ENCODE results near the gene LRRC8D.
"Not testable (repeated sequence)": the region's sequence is repeated elsewhere in the genome, so short reads cannot be mapped to it uniquely, and the experiment has no call there.

Gene LRRC8D

GRCh38 chr1:89971600-89971999, 150.8 kb downstream of the LRRC8D start:
- DNase-seq: no peak

GRCh38 chr1:89972024-89972423, 151.2 kb downstream of the LRRC8D start:
- no peak for DNase-seq

- no peak for DNase-seq
Observed at GRCh38 chr1:89973471-89974127, 152.8 kb downstream of the LRRC8D start.

GRCh38 chr1:89974256-89974655, 153.4 kb downstream of the LRRC8D start:
- DNase-seq: no peak

- no peak for DNase-seq
Observed at GRCh38 chr1:89974696-89975470, 154.1 kb downstream of the LRRC8D start.

- no peak for DNase-seq
Observed at GRCh38 chr1:89975540-89976125, 154.8 kb downstream of the LRRC8D start.

- no peak for DNase-seq
Observed at GRCh38 chr1:89978755-89979154, 157.9 kb downstream of the LRRC8D start.

- DNase-seq: no peak
Observed at GRCh38 chr1:89980605-89981004, 159.8 kb downstream of the LRRC8D start.

GRCh38 chr1:89982846-89983245, 162.0 kb downstream of the LRRC8D start:
- DNase-seq: not testable (repeated sequence)

GRCh38 chr1:89984564-89985116, 163.8 kb downstream of the LRRC8D start:
- DNase-seq: not testable (repeated sequence)

GRCh38 chr1:89986020-89986419, 165.2 kb downstream of the LRRC8D start:
- no peak for DNase-seq

All from DMS53 (cell line).